Chondrocyte (in vitro differentiated cells): ENCODE measurements around the gene ARID5B. TPM values are rescaled to one million over a fixed set of nuclear protein-coding genes. Genes with fewer than 3 reads are reported as not detected.

Experiments
- DNase-seq: peaks from one replicate; pipeline ENCODE4 v3.0.0; 2021; ENCODE audit warnings: mixed read lengths, low spot score
- H3K27ac Mint-ChIP-seq: one replicate; pipeline ENCODE4 v1.8.0; 2021; ENCODE audit warnings: mild to moderate bottlenecking, moderate library complexity, mixed read lengths; ENCODE audit not compliant: unreplicated experiment
- H3K27me3 Mint-ChIP-seq: 2 replicates; pipeline ENCODE4 v1.8.0; 2021; ENCODE audit warnings: low read depth, mixed read lengths
- H3K36me3 Mint-ChIP-seq: 2 replicates; pipeline ENCODE4 v1.8.0; 2021; ENCODE audit warnings: low read depth, mixed read lengths
- H3K4me1 Mint-ChIP-seq: 2 replicates; pipeline ENCODE4 v1.8.0; 2021; ENCODE audit warnings: low read depth, mild to moderate bottlenecking, mixed read lengths
- H3K4me3 Mint-ChIP-seq: one replicate; pipeline ENCODE4 v1.8.0; 2021; ENCODE audit warnings: mild to moderate bottlenecking, moderate library complexity, mixed read lengths; ENCODE audit not compliant: unreplicated experiment
- H3K9me3 Mint-ChIP-seq: 2 replicates; pipeline ENCODE4 v1.8.0; 2021; ENCODE audit warnings: low read depth, mixed read lengths
- CTCF ChIP-seq: fragments of 200-600 bp; sonication (generic); IDR thresholded peaks from 2 replicates; pipeline ENCODE4 v1.5.0; 2021; ENCODE audit warnings: antibody characterized with exemption, mild to moderate bottlenecking, moderate library complexity
- total RNA-seq: library from RNA; stranded (reverse); gene quantifications from 3 replicates; pipeline ENCODE4 v1.2.1, GENCODE V29; 2021

The ARID5B gene
- total RNA-seq, 1 donor from 2014 or later = 93.6 TPM

GRCh38 chr10:61903928-61904344 is 2.4 kb downstream of the ARID5B start:
- no peaks in the 10 kb centered on the region for H3K36me3 Mint-ChIP-seq
- no peaks in the 10 kb centered on the region for H3K9me3 Mint-ChIP-seq
- no peaks in the 10 kb centered on the region for H3K27me3 Mint-ChIP-seq
- TF ChIP-seq CTCF = no peak
- peaks cover 31% of the 10 kb centered on the region for H3K4me1 Mint-ChIP-seq
- peak overlapping the region; percentile 97 for H3K27ac Mint-ChIP-seq
- H3K4me3 Mint-ChIP-seq = peak overlapping the region; percentile 88
- DNase-seq = no peak

- H3K4me1 Mint-ChIP-seq = peaks cover 24% of the 10 kb centered on the region
- peak; percentile 79 for TF ChIP-seq CTCF
- peak overlapping the region; percentile 88 for H3K4me3 Mint-ChIP-seq
- DNase-seq = no peak
- no peaks in the 10 kb centered on the region for H3K27me3 Mint-ChIP-seq
- no peaks in the 10 kb centered on the region for H3K9me3 Mint-ChIP-seq
- peaks cover 3% of the 10 kb centered on the region for H3K36me3 Mint-ChIP-seq
- H3K27ac Mint-ChIP-seq = peak overlapping the region; percentile 97
Measured at GRCh38 chr10:61904733-61905725, 3.5 kb downstream of the ARID5B start.

GRCh38 chr10:61905837-61906561 is 4.5 kb downstream of the ARID5B start:
- no peaks in the 10 kb centered on the region for H3K27me3 Mint-ChIP-seq
- no peak for TF ChIP-seq CTCF
- no peak overlapping the region for H3K27ac Mint-ChIP-seq
- no peaks in the 10 kb centered on the region for H3K9me3 Mint-ChIP-seq
- peaks cover 6% of the 10 kb centered on the region for H3K36me3 Mint-ChIP-seq
- no peak for DNase-seq
- no peak overlapping the region for H3K4me3 Mint-ChIP-seq
- peaks cover 22% of the 10 kb centered on the region for H3K4me1 Mint-ChIP-seq

- Mint-ChIP-seq H3K4me3 (no peak overlapping the region), H3K36me3 (peaks cover 6% of the 10 kb centered on the region), H3K27ac (no peak overlapping the region), H3K9me3 (no peaks in the 10 kb centered on the region), H3K4me1 (peaks cover 25% of the 10 kb centered on the region), H3K27me3 (no peaks in the 10 kb centered on the region)
- no peak for DNase-seq
- TF ChIP-seq CTCF = no peak
Measured at GRCh38 chr10:61906562-61906901, 5.0 kb downstream of the ARID5B start.

GRCh38 chr10:61907011-61907410 is 5.5 kb downstream of the ARID5B start:
- no peak for TF ChIP-seq CTCF
- no peaks in the 10 kb centered on the region for H3K27me3 Mint-ChIP-seq
- no peak overlapping the region for H3K4me3 Mint-ChIP-seq
- no peak for DNase-seq
- no peaks in the 10 kb centered on the region for H3K9me3 Mint-ChIP-seq
- H3K27ac Mint-ChIP-seq = no peak overlapping the region
- peaks cover 28% of the 10 kb centered on the region for H3K4me1 Mint-ChIP-seq
- H3K36me3 Mint-ChIP-seq = peaks cover 6% of the 10 kb centered on the region
